Mesenteric fat pad (tissue), 1 donor: ENCODE data around the gene ASCL3. TPM values are rescaled to one million over a fixed set of nuclear protein-coding genes. Genes with fewer than 3 reads are reported as not detected.
"Not testable (repeated sequence)": the region's sequence is repeated elsewhere in the genome, so short reads cannot be mapped to it uniquely, and the experiment has no call there.

ENCODE experiments used
- DNase-seq: peaks from one replicate; pipeline ENCODE4 v3.0.0-alpha.2; 2020; ENCODE audit warnings: low spot score
- long read RNA-seq: library from polyadenylated mRNA; unstranded; transcript quantifications from one replicate; pipeline ENCODE4 v2.0.0, GENCODE V29; 2020
- total RNA-seq: library from RNA; stranded (reverse); fragmentation: NEBNext Ultra II Directional; extraction: Animal tissue kit (Norgen Biotek cat#: 25700); gene quantifications from one replicate; pipeline ENCODE4 v1.2.1, GENCODE V29; 2021
- donor health status: DM: yes; HTN: yes; CAD: no.

ASCL3 gene, protein sequence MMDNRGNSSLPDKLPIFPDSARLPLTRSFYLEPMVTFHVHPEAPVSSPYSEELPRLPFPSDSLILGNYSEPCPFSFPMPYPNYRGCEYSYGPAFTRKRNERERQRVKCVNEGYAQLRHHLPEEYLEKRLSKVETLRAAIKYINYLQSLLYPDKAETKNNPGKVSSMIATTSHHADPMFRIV
- not detected for total RNA-seq
- long read RNA-seq, partial matches to known transcripts, result 0 of 1 reads
- long read RNA-seq, other reads (novel, unspliced or antisense), result 0 of 1 reads

- DNase-seq, result no peak
These were observed at the start of gene ASCL3 for GRCh38 chr11:8942518-8943066. Gene ASCL3, minus strand, starts transcription at chr11:8943016. Its CDS starts 4,855 bp downstream, at chr11:8938161.

GRCh38 chr11:8989453-8989852, 46.6 kb upstream of the ASCL3 start:
- no peak for DNase-seq

- DNase-seq, result no peak
These were observed 45.8 kb upstream of the ASCL3 start for GRCh38 chr11:8988329-8989234.

DNA sequence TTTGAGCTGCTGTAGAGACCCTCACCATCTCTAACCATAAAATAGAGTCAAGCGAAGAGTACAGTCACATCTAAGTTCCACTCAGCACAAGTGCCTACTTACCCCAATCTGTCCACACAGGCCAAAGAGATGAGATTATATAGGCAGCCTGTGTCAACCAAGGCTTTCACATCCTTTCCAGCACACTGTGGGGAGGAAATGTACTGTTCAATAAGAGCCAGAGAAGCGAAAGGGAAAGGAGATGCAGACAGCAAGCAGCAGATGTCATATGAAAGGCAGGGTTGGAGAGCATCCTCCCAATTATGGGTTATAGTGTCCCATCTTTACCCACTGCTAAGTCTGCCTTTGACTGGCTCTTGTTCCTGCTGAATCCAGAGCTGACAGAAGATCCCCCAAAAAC, 44.6 kb upstream of the ASCL3 start:
- DNase-seq, result no peak

DNA sequence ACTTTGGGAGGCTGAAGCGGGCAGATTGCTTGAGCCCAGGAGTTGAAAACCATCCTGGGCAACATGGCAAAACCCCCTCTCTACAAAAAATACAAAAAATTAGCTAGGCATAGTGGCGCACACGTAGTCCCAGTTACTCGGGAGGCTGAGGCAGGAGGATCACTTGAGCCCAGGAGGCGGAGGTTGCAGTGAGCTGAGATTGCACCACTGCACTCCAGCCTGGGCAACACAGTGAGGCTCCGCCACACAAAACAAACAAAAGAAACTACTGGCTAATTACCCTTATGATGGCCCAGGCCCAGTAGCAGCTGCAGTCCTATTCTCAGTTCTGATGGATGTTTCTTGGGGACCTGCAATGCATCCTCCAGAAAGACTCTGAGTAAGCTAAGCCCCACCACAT, 44.0 kb upstream of the ASCL3 start:
- DNase-seq, result not testable (repeated sequence)

DNA sequence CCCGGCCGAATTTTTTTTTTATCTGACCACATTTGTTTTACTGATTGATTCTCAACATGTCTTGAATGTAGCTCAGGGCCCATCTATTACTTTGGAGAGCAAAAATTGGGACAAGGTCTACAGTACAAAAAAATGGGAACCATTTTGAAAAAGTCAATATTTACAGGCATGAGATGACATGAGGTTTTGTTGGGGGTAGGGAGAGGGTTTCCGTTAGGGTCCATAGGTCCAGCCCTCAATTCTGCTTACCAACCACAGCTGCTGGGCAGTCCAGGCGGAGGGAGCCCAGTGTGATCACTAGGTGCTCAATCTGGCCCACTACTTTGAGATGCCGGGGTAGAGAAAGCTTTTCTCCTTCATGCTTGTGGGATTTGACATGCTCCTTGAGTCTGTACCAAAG, 42.6 kb upstream of the ASCL3 start:
- no peak for DNase-seq

DNA sequence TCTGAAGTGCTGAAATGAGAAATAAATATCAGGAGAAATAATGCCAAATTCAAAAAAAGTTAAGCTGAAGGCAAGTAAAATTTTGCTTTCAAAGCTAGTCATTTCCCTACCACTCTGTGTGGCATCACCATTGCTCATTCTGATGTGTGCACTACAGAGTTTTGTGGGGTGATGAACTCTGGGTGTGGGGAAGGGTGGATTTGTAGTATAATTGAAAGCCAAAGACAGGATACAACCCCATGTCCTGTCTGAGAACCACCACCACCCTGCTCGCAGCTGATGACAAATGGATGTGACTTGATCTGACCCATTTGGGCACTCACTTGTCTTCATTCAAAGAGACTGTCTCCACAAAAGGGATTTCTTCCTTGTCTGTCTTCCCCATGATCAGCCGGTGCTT, 40.7 kb upstream of the ASCL3 start:
- no peak for DNase-seq

DNA sequence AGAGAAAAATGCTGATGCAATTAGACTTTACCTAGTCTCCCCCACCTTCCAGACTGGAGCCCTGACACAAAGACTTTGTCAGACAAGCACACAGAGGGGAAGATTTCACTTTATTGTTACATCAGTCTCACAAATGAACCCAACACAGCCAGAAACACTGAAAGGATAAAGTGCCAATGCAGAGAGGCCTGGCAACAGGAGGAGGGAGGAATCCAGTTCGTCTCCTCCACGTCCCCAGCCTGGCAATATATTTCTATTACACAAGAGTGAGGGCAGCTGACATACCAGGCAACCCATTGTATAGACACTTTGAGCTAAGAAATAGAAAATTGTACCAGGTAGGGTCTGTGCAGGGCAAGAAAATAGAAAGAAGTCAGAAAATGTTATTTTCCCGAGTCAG, 37.7 kb upstream of the ASCL3 start:
- no peak for DNase-seq

- DNase-seq, result not testable (repeated sequence)
These were observed 36.5 kb upstream of the ASCL3 start for GRCh38 chr11:8979365-8979764.

DNA sequence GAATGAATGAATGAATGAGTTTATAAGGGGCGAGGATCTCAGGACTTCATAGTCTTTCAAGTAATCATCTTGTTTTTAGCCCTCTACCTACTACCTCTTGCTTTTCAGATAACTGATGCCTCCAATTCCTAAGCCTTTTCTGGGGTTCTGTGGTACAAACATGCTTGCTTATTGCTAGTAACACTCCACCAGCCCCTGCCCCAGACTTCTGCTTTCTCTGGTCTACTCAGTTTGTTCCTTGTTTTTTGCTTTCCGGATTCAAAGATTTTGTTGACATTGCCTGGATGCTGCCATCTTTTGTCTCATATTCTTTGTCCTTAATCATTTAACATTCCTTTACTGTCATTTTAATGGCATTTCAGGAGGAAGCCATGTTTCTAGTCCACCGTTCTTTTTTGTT, 30.3 kb upstream of the ASCL3 start:
- no peak for DNase-seq

DNA sequence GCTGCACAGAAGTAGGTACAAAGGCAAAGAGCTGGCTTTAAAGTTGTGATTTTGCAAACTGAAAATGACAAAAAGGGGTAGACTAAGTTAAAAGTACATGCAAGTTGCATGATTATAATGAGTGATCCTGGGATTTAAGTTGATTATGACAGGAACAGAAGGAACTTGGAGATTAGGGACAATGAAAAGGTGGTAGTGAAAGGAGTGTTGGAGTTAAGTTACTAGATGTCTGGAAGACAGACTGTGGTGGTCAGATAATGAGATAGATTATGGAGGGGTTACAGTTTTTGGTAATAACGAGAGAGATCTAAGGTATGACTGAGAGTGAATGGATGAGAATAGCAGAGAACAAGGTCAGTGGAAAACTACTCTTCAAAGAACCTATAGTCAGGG, 29.1 kb upstream of the ASCL3 start:
- no peak for DNase-seq

DNA sequence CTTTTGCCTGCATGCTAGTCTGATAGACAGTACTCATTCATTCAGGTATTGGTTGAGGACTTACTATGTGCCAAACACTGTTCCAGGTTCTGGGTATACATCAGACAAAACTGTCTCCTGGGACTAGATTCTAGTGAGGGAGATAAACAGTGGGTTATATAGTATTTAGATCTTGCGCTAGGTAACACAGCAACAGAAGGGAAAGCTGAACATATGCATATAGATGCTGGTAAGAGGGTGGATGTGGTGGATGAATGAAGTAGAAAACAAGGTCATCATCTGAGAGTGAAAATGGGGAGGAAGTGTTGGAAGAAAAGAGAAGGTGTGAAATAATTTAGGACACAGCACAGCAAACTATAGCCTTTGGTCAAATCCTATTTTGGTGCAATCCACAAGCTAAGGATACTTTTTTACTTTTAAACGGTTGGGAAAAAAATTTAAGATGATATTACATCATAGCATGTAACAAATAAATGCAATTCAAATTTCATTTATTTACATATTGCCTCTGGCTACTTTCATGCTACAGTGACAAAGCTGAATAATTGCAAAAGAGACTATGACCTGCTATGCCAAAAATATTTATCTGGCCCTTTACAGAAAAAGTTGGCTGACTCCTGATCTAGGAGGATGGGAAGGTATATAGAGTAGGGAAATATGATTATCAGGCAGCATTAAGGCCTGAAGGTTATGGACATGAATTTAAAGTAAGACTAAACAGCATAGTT, 28.5 kb upstream of the ASCL3 start:
- DNase-seq, result no peak

- no peak for DNase-seq
These were observed 24.4 kb upstream of the ASCL3 start for GRCh38 chr11:8967184-8967583.

- DNase-seq, result peak; percentile 97
These were observed 21.8 kb upstream of the ASCL3 start, which contains the start of gene TMEM9B for GRCh38 chr11:8964324-8965320. Gene TMEM9B, minus strand, starts transcription at chr11:8964442. Its CDS starts 129 bp downstream, at chr11:8964313.

DNA sequence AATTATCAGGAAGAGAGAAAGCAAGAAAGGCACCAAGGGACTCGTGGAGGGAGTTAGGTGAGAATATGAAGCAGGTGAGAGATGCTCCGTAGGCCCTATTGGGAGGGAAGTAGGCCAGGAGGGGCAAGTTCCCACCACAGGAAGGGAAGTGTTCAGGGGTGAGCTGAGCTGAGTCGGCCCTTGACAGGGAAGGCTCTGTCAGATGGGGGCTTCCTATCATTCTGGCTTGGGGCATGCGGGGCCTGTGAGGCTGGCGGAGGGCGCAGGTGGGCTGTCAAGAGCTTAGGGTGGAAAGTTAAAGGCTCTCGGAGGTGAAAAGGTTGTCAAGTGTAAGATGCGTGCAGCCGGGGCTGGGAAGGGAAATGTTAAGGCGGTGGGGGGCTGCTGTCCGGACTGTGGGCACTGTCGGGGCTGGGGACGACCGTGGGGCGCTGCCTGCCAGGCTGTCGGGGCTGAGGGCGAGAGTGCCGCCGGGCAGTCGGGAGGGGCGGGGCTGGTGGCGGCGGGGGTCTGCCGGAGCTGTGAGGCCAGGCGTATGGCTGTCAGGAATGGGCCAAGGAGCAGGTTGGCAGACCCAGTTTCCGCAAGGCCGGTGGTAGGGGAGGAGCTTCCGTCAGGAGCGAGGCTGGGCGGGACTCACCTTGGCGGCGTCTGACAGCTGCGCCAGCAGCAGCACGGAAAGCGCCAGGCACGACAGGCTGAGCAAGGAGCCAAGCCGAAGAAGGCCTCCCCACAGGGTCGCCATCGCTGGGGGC, 20.9 kb upstream of the ASCL3 start:
- peak; percentile 93 for DNase-seq

DNA sequence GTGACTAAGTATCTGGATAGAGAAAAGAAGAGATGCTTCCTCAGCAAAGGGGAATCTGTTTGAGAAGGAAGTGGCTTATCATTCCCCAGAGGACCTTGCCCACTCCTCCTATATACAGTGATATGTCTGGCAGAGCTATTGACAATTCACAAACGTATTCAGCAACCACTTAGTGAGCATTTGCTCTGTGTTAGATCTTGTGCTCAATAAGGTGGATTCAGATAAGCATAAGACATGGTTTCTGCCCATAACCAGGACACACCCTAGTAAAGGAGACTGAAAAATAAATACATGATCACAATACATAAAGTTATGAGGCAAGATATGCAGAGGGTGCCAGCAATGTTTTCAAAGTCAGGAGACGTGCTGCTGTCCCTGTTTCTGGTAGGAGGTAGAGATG, 20.0 kb upstream of the ASCL3 start:
- no peak for DNase-seq

DNA sequence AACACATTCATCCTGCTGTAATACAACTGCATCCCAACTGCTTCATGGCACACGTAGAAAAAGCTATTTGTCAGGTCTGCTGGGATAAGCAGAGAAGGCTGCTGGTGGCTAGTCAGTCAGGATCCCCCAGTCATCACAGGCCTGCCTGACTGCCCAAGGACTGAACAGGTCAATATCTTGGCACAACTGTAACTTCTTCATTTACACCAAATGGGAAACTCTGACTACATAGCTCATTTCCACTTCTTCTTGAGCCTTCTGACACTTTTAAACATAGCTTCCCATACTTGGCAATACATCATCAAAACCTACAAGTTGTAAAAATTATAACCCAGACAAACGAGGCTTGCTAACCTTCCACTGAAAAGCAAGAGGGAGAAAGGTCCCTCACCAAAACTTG, 18.6 kb upstream of the ASCL3 start:
- DNase-seq, result no peak

DNA sequence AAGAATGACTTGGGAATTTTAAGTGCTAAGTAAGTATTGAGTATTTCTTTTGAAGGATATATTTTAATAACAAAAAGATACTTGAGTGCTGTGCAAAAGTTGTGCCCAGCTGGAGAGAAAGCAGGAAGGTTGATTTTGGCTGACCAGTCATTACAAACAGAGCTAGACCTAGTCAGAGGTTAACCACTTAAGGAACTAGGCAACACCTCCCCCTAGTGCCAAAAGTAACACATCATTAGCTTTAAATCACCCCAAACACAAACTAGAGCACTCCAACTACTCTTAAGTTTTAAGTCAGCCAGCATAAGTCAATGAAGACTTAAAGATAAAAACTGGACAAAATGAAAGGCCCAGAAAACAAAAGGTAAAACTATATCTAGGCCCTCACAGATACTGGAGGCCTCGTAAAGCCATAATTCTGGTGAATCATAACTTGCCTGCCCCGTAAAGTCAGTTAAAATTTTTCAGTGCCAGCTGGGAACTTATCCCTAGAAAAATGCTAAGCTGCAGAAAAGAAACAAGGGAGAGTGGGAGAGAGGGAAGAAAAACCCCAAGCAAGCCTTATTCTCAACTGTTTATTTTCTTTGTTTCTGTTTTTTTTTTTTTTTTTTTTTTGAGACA, 16.8 kb upstream of the ASCL3 start:
- no peak for DNase-seq

- DNase-seq, result no peak
These were observed 14.0 kb upstream of the ASCL3 start for GRCh38 chr11:8956860-8957259.
